OCI-LY7 (cell line): ENCODE data around the gene STAG3. TPM values are rescaled to one million over a fixed set of nuclear protein-coding genes. Genes with fewer than 3 reads are reported as not detected.
"Not testable (repeated sequence)": the region's sequence is repeated elsewhere in the genome, so short reads cannot be mapped to it uniquely, and the experiment has no call there.

ENCODE experiments used
- BruUV-seq: library from RNA; stranded (reverse); fragments of 400-500 nt; replicated peaks from 2 replicates; lab custom pipeline; 2021; lab: Mats Ljungman, UMichigan
- CTCF ChIA-PET: fragments of 300-600 bp; sonication (Branson Sonifier 250); formaldehyde crosslinking; loops from one replicate; lab custom pipeline; 2022; ENCODE audit warnings: antibody characterized with exemption; ENCODE audit not compliant: unreplicated experiment; lab: Charles Lee
- POLR2A ChIA-PET: fragments of 300-600 bp; sonication (Branson Sonifier 250); formaldehyde crosslinking; loops from one replicate; lab custom pipeline; 2022; ENCODE audit warnings: antibody characterized with exemption; lab: Charles Lee
- DNase-seq: peaks from one replicate; pipeline ENCODE4 v3.0.0-alpha.2; 2015; ENCODE audit warnings: low spot score
- H2AFZ ChIP-seq: fragments of 200-600 bp; sonication (generic), shearing (Covaris generic); 2 replicates; pipeline ENCODE4 v1.6.1; 2014; ENCODE audit warnings: mild to moderate bottlenecking, antibody characterized with exemption, low read length, moderate library complexity
- H3K27ac ChIP-seq: fragments of 200-600 bp; sonication (generic); 2 replicates; pipeline ENCODE4 v1.5.1; 2014; ENCODE audit warnings: mixed run types, low read depth, mild to moderate bottlenecking, moderate library complexity, low read length, inconsistent platforms; ENCODE audit not compliant: poor library complexity, severe bottlenecking
- H3K36me3 ChIP-seq: fragments of 200-600 bp; sonication (generic); 2 replicates; pipeline ENCODE4 v1.6.1; 2014; ENCODE audit warnings: mild to moderate bottlenecking, antibody characterized with exemption, low read length, moderate library complexity, mixed read lengths; ENCODE audit not compliant: insufficient read depth
- H3K4me1 ChIP-seq: fragments of 200-600 bp; sonication (generic); 2 replicates; pipeline ENCODE4 v1.5.1; 2014; ENCODE audit warnings: mild to moderate bottlenecking, low read length; ENCODE audit not compliant: insufficient read depth, poor library complexity, severe bottlenecking
- H3K4me2 ChIP-seq: fragments of 200-600 bp; sonication (generic); 2 replicates; pipeline ENCODE4 v1.6.1; 2014; ENCODE audit warnings: mild to moderate bottlenecking, low read length
- H3K4me3 ChIP-seq: fragments of 200-600 bp; sonication (generic); 2 replicates; pipeline ENCODE4 v1.5.1; 2014; ENCODE audit warnings: mild to moderate bottlenecking, low read depth, low read length; ENCODE audit not compliant: poor library complexity, severe bottlenecking
- H3K79me2 ChIP-seq: fragments of 200-600 bp; sonication (generic); 2 replicates; pipeline ENCODE4 v1.6.1; 2016; ENCODE audit warnings: low read depth, mild to moderate bottlenecking, low read length, moderate library complexity, mixed read lengths; ENCODE audit not compliant: insufficient read depth
- H3K9me2 ChIP-seq: fragments of 200-600 bp; sonication (generic); 2 replicates; pipeline ENCODE4 v1.6.1; 2016; ENCODE audit warnings: mild to moderate bottlenecking, low read length, mixed read lengths; ENCODE audit not compliant: insufficient read depth
- H3K9me3 ChIP-seq: fragments of 200-600 bp; sonication (generic); 2 replicates; pipeline ENCODE4 v1.6.1; 2014; ENCODE audit warnings: mild to moderate bottlenecking, mixed run types, low read length, mixed read lengths
- H4K20me1 ChIP-seq: fragments of 200-600 bp; sonication (generic); 2 replicates; pipeline ENCODE4 v1.6.1; 2014; ENCODE audit warnings: mild to moderate bottlenecking, antibody characterized with exemption, low read length, moderate library complexity, mixed read lengths; ENCODE audit not compliant: insufficient read depth
- CTCF ChIP-seq: fragments of 200-600 bp; sonication (generic); conservative IDR thresholded peaks from 2 replicates; pipeline ENCODE4 v1.5.1; 2014; ENCODE audit warnings: mild to moderate bottlenecking, antibody characterized with exemption, low read length, moderate library complexity, mixed read lengths
- EZH2phosphoT487 ChIP-seq: fragments of 200-600 bp; sonication (generic); IDR thresholded peaks from 2 replicates; pipeline ENCODE4 v1.6.1; 2018; ENCODE audit warnings: low read depth, borderline replicate concordance, mild to moderate bottlenecking, mixed run types, antibody characterized with exemption, low read length, moderate library complexity, mixed read lengths
- intact Hi-C: fragments of 100-400 bp; cut with micrococcal nuclease; formaldehyde crosslinking; loops from one replicate; pipeline ENCODE4 v1.10.0; 2022; ENCODE audit not compliant: unreplicated experiment
- total RNA-seq, 2 experiments: library from RNA; depleted of rRNA in 1 of 2; stranded (reverse); fragments of >200 nt in 1 of 2; shearing (Covaris generic) in 1 of 2; gene quantifications; 2 replicates each; pipeline ENCODE4 v1.2.3, GENCODE V29; 2014 to 2022

STAG3 gene
- total RNA-seq, 2 experiments from 2014 or later: 70.2 to 82.8 TPM

DNA sequence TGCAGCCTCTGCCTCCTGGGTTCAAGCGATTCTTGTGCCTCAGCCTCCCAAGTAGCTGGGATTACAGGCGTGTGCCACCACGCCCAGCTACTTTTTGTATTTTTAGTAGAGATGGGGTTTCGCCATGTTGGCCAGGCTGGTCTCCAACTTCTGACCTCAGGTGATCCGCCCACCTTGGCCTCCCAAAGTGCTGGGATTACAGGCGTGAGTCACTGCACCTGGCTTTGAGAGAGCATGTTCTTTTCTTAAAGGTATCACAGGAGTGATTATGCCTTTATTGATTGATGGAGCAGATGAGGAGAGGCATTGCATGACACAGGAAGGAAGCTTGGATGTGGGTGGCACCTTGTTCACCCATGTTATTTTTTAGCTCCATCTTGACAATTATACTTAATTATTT, 5.4 kb downstream of the STAG3 start:
- H3K9me3 ChIP-seq, H3K4me2 ChIP-seq, H4K20me1 ChIP-seq, H3K27ac ChIP-seq, DNase-seq, intact Hi-C loops, H3K79me2 ChIP-seq, H3K36me3 ChIP-seq, CTCF ChIA-PET, BruUV-seq, H3K4me3 ChIP-seq, H3K9me2 ChIP-seq, H2AFZ ChIP-seq: not testable (repeated sequence)
- H3K4me1 ChIP-seq: peaks cover 64% of the 10 kb centered on the region
- POLR2A ChIA-PET: interaction anchor here (0.7 to 1.3 kb wide), 3 partner anchors 11 to 171 kb away, joined by 4 to 6 read pairs (median 4); partner anchors contain the start of gene LAMTOR4

DNA sequence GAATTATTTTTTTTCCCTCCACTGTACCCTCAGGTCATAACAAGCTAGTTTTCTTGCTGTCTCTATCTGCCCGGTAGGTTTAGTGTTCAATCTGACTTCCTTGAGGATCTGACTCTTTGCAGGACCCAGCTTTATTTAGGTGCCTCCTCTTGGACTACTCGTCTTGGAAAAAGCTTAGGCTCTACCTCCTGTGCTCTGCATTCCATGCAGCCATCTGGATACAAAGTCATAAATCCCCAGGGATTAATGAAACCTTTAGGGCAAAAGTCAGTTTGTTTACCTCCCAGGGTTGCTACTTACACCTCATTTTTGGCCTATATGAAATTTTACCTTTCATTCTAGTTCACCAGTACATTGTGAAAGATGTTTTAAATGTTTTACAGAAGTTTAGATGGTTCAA, 8.0 kb downstream of the STAG3 start:
- POLR2A ChIA-PET: interaction anchor here (0.5 kb wide), 1 partner anchor 14 kb away, joined by 3 read pairs; no protein-coding TSS in a partner anchor
- CTCF ChIA-PET: no interaction called here
- intact Hi-C loops: no loop called here

GRCh38 chr7:100189061-100189460, 11.3 kb downstream of the STAG3 start:
- H3K4me2 ChIP-seq: peak overlapping the region; percentile 72
- H3K27ac ChIP-seq: peak overlapping the region; percentile 95
- peak overlapping the region; percentile 77; the same call in 1 of the 2 replicates for H2AFZ ChIP-seq
- peak overlapping the region; percentile 48 for H3K4me3 ChIP-seq
- H3K36me3 ChIP-seq: no peaks in the 10 kb centered on the region
- BruUV-seq: no TSS peak
- H3K9me3 ChIP-seq: no peaks in the 10 kb centered on the region
- TF ChIP-seq EZH2phosphoT487: no peak
- TF ChIP-seq CTCF: peak; percentile 76
- H3K4me1 ChIP-seq: peaks cover 65% of the 10 kb centered on the region
- no peaks in the 10 kb centered on the region for H4K20me1 ChIP-seq
- ChIA-PET POLR2A (interaction anchor here (0.5 to 2.6 kb wide), 5 partner anchors 26 to 689 kb away, joined by 3 to 9 read pairs (median 4); partner anchors contain the start of gene LAMTOR4), CTCF (interaction anchor here (1.4 kb wide), 2 partner anchors 11 to 29 kb away, joined by 4 read pairs; no protein-coding TSS in a partner anchor)
- peak; percentile 61 for DNase-seq
- intact Hi-C loops: no loop called here
- no peaks in the 10 kb centered on the region for H3K79me2 ChIP-seq
- H3K9me2 ChIP-seq: no peaks in the 10 kb centered on the region

More for the DNA sequence above, 8.0 kb downstream of the STAG3 start:
- H3K4me3 ChIP-seq: no peak overlapping the region
- no peak overlapping the region for H3K27ac ChIP-seq
- no peaks in the 10 kb centered on the region for H3K9me3 ChIP-seq
- no peak for TF ChIP-seq EZH2phosphoT487
- H4K20me1 ChIP-seq: no peaks in the 10 kb centered on the region
- peaks cover 58% of the 10 kb centered on the region for H3K4me1 ChIP-seq
- BruUV-seq: no TSS peak
- H3K4me2 ChIP-seq: no peak overlapping the region
- H3K79me2 ChIP-seq: no peaks in the 10 kb centered on the region
- H2AFZ ChIP-seq: no peak overlapping the region
- H3K9me2 ChIP-seq: no peaks in the 10 kb centered on the region
- no peaks in the 10 kb centered on the region for H3K36me3 ChIP-seq
- no peak for DNase-seq
